Measurements from ENCODE around the gene ENDOV.

ENDOV gene

DNA sequence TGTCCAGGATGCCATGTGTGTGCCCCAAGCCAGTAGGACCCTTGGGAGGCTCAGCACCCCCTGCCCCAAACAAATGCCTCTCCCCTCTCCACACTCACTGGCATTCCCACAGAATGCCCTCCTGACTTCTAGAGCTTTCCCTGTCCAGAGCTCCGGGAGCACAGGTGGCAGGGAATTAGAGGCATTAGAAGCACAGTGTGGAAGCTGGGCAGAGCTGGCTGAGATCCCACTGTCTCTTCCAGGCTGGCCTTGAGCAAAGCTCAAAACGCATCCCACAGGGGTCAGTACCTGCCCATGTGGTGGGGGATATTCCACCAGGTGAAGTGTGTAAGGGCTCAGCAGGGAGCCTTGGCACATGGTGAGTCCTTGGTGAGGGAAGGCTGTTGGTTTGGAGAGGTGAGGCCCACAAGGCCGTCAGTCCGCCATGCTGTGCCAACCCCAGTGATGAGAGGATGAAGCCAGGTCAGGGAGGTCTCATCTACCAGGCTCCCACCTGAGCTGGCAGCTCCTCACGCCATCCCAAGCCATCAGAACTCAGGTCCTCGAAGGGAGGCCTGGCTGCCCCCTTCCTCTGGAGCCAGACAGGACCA lies 18.1 kb downstream of the ENDOV start:
- DNase-seq = no peak

DNA sequence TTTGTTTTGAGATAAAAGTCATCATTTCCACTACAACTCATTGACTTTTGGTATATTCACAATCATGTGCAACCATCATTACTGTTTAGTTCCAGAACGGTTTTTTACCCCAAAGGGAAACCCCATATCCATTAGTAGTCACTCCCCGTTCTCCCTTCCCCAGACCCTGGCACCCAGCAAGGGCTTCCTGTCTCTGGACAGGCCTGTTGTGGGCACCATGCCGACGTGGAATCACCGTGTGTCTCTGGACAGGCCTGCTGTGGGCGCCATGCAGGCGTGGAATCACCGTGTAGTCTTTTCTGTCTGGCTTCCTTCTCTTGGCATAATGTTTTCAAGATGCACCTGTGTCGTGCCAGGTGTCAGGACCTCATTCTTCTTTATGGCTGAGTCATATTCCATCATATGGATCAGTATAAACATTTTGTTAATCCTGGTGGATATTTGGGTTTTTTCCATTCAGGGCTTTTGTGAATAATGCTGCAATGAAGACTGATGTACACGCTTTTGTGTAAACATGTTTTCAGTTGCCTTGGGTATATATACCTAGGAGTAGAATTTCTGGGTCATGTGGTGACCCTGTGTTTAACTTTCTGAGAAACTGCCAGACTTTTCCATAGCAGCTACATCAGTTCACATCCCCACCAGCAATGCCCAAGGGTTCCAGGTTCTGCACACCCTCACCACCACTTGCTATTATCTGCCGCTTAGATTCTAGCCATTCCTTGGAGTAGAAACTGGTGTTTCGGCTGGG lies 19.1 kb downstream of the ENDOV start:
- DNase-seq = no peak

DNA sequence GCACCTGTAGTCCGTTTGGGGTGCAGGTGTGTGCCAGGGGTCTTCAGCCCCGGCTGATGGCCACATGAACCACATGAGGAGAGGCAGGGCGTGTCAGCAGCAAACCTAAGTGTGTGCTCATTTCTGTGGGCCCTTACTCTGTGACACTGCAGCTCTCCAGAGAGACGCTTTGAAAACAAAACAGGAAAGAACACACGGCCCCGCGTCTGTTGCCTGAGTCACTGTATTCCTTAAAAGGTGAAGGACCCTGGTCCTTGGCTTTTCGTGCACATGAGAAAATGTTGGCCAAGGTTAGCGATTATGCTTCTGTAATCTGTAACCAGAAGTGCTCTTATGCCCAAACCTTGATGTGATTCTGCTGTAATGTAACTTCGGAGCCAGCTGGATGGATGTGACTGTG lies 22.6 kb downstream of the ENDOV start:
- no peak for DNase-seq

DNA sequence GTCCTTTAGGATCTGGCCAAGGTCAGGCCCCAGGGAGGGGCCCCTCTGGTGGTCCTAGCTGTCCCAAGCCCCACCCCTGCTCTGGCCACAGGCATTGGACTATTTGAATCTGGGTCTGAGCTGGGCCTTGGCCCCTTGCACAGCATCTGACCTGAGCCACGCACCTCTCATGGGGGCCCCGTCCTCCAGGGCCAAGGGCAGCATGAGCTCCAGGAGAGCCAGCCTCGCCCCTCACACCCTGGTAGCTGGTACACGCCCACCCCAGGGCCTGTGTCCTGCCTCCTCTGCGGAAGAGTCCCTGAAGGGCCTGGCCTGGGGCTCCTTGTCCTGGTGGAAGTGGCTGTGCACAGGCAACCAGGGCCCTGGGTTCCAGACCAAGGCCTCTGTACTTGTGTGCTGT lies 23.8 kb downstream of the ENDOV start:
- DNase-seq = no peak

DNA sequence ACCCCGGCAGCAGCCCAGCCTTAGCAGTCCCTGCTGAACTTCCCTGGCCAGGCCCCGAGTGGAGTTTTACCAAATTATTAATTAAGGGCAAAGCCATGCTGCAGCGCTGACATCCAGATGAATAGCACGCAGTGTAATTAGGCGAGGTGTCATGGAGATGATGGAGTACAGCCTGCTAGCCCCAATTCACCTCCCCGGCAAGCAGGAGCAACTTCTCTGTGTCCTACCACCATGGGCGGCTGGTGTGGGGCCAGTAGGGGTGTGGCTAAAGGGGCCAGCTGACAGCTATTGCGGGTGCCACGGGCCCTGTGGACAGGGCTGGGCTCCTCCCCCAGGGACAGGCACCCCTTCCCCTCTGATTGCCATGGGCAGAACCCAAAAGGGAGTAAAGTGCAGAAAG lies 24.5 kb downstream of the ENDOV start:
- no peak for DNase-seq

DNA sequence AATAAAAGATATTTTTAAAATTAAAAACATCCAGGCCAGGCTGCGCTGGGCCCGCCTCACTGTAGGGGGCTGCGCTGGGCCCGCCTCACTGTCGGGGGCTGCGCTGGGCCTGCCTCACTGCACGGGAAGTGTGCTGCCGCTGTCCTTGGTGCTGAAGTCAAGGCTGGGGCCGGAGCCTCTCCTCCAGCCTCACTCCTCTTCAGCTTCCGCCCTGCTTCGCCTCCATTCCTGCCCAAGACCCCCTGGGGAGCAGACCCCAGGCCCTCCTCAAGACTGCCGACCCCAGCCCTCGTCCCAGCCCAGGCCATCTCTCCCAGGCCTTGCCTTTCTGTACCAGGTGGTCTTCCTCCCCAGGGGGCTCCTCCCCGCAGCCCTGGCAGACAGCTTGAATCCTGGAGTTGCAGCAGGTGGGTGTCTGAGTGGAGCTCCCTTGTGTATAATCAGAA lies 26.2 kb downstream of the ENDOV start:
- DNase-seq = no peak

DNA sequence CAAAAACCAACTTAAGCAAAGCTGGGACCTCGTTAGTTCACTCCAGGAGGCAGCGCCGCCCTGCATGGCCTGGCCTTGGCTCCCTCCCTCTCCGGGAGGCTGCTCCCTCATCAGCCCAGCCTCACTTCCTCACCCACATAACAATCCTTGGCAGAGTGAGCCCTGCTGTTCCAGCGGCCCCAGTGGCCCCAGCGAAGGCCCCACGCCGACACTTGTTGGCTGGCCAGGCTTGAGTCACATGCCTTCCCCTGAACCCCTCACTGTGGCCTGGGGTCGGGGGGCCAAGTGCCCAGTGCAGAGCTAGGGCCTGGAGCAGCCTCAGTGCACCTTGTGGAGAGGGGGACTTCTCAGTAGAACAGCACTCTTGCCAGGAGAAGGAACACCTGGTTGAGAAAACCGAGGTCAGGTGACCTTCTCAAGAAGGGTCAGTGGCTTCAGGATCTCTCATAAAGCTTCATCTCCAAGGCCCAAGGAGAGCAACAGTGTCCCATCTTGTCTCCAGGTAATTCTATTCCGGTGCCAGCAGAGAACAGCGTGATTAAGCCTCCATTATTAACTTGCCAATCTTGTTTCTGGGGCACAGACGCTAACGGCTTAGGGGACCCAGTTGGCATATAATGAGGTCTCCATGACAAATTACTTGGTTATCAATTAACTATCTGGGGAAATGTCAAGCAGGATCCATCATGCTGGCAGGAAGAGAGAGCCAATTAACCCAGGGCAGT lies 26.8 kb downstream of the ENDOV start:
- DNase-seq = no peak

DNA sequence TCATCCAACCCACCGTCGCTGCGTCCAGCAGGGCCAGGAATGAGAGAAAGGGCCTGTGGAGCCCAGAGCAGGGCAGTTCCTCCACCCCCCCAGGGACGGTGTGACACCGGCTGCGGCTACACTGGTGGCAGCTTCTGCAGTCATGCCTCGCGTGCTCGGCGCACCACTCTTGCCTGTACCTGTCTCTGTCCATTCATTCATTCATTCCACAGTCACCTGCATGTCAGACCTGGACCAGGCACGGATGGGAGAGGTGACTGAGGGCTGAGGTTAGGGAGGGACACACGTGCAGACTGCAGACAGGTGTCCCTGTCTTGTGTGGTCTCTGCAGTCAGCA lies 27.3 kb downstream of the ENDOV start:
- no peak for DNase-seq

DNA sequence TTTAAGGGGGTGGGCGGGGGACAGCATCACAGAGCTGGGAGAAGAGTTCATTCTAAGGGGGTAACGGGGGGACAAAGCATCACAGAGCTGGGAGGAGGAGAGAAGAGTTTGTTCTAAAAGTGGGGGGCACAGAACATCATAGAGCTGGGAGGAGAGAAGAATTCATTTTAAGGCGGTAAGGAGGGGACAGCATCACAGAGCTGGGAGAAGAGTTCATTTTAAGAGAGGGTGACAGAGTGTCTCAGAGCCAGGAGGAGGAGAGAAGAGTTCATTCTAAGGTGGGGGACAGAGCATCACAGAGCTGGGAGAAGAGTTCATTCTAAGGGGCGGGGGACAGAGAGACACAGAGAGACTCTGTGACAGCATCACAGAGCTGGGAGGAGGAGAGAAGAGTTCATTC lies 27.8 kb downstream of the ENDOV start:
- no peak for DNase-seq

DNA sequence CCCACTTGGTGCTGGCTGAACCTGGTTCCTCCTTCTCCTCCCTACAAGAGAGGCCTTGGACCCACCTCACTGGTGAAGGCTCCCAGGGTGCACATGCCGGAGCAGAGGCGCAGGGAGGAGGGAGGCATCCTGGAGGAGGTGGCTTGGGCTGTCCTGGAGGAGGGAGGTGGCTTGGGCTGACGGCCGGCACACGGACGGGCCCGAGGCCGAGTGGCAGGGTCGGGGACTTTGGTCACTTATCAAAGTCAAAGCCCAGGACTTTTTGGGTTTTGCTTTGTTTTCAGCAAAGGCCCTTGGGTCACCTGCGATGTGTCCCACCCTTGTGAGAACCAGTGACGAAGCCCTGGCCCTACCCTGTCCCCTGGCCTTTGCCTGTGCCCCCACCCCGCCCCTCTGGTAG lies 28.5 kb downstream of the ENDOV start:
- no peak for DNase-seq

DNA sequence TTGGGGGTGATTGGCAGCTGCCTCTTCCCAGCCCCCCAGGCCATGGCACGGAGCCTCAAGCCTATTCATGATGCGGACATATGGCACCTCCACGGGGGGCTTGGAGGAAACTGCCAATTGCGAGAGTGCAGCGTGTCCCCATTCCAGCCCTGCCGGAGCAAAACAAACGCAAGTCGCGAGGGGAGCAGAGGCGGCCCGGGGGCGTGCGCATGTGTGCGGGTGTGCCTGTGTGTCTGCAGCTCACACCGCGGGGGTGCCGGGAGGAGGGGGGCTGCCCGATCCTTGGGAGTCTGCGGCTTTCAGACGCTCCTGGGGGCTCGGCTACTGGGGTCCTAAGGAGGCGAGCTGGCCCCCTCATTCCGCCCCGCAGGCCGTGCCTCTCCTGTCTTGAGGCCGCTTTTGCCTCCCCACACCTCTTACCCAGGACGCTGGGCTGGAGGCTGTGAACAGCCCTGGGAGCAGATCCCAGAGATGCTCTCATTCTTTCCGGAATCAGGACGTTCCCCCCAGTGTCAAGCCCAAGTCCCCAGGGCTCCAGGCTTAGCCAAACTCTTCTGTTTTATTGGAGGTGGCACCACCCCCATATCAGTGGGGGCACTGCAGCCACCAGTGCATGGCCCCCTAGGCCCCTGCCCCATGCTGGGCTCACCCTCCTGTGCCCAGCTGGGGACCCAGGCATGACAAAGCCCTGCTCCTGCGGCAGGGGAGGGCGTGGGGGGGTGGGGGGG lies 29.1 kb downstream of the ENDOV start:
- DNase-seq = no peak

DNA sequence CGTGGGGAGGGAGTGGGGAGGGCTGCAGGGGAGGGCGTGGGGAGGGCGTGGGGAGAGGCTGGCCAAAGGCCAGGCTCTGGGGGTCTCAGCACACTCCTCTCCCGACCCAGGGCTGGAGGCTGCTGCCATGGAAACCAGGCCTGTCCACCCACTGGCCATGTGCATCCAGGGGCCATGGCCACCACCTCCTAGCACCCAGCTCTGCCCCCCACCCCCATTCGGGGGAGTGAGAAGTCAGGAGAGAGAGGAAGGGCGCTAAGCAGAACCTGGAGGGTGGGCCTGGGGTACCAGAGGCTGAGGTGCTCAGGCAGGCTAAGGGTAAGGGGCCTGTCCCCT lies 29.6 kb downstream of the ENDOV start:
- no peak for DNase-seq

DNA sequence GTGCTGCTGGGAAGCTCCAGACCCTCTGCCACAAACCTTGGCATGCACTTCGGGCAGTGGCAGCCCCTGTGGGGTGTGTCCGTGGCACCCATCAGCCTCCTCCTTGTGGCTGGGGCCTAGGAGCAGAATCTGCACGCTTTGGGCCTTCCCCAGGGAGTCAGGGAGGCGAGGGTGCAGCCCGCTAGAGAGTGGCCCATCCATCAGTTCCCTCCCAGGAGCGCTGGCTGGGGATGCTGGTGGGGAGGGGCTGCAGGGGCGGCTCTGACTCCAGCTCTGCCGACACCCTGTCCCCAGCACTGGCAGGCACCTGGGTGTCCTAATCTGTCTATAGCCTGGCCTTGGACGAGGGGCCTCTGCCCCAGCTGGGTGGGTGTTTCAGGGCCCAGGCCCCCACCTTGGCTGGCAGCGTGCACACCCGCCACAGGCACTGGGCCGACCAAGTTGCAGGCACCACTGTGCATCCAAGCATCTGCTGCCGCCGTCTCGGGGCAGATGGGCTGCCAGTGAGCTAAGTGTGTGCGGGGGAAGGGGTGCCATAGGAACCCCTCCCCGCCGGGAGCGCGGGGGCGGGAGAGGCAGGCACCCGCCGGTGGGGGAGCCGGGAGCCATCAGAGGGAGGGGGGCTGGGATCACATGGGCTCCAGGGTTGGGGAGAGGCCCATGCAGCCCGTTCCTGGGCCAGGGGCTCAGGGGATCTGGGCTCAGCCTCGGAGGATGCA lies 30.2 kb downstream of the ENDOV start:
- DNase-seq = no peak

DNA sequence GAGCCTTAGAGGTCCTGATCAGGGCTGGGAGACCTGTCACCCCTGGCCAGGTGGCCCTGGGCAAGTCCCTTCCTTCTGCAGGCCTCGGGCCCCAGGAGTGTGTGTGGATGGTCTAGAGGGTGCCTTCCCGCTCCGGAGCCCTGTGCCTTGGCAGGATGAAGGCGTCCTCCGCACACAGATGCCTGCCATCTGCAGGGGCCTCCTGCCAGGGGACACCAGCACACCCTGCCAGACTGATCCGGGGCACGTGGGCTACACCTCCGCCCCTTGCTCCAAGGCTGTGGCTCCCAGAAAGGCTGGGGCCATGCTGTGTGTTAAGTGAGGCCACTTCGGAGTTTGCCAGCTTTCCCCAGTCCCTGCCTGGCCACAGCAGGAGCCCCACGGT lies 30.8 kb downstream of the ENDOV start:
- no peak for DNase-seq

DNA sequence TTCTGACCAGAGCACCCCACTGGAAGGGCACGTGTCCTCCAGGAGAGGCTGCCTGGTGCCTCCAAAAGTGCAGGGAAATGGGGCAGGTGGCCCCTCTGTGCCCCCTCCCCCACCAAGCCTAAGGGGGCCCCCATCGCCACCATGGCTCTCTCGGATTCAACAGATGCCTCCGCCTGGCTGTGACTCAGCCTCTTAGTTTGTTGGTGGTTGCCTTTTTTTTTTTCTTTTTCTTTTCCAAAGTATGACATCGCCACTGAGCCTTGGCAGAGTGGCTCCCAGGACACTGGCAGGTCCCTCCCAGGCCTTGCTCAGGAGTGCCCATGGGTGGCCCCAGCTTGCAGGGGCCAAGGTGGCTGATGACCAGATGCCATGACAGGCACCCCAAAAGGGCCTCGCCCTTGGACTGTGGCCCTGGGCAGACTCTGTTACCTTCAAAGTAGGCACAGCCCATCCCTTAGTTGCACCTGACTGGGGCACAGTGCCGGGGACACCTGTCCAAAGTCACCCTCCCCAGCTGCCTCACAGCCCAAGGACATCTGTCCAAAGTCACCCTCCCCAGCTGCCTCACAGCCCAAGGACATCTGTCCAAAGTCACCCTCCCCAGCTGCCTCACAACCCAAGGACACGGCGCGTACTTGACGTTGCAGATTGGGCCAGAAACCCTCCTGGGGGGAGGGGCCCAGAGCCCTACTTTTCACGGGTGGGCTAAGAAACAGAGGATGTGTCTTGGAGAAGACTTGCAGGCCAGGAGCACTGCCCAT lies 31.9 kb downstream of the ENDOV start:
- DNase-seq = no peak

DNA sequence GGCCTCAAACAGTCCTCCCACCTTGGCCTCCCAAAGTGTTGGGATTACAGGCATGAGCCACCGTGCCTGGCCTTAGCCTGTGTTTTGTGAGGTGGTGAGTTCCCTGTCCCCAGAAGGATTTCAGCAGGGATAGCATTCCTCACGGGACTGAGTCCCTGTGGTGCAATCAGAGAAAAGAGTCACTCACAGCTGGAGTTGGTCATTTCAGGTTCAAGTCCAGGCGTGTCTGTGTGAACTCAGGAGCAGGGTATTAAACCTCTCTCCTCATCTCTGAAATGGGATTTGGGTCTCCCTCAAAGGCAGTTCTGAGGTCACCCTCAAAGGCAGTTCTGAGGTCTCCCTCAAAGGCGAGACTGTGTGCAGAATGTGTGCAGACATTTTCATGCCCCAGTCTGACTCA lies 32.8 kb downstream of the ENDOV start:
- no peak for DNase-seq

DNA sequence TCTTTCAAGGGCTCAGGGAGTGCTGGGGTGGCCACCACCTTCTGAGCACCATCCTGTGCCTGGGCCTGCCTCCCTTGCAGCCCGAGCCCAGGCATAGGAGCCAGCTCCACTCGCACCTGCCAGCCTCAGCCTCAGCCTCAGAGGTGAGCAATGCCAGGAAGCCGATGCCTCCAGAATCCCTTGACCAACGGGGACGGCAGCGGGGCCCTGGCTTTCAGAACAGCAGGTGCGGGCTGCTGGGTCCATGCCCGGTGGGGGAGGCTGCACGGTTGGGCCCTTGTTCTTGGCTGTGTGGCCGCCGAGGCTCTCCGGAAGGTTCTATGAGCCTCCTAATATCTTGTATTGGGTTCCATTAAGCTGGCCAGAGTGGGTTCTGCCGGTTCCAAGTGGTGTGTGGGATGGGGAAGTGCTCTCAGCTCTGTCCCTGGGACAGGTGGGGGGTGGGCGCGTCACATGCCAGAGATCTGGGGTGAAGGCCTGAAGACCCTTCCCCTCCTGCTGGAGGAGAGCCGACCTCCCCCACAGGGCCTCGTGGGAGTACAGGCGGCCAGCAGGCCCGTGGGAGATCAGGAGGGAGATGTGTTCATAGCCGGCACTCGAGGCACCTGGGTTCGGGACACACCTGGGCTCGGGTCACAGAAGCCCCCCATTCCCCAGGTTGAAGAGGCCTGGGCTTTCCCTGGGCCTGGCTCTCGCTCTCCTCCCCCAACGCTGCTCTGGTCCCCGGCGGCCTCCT lies 34.4 kb downstream of the ENDOV start:
- DNase-seq = no peak

DNA sequence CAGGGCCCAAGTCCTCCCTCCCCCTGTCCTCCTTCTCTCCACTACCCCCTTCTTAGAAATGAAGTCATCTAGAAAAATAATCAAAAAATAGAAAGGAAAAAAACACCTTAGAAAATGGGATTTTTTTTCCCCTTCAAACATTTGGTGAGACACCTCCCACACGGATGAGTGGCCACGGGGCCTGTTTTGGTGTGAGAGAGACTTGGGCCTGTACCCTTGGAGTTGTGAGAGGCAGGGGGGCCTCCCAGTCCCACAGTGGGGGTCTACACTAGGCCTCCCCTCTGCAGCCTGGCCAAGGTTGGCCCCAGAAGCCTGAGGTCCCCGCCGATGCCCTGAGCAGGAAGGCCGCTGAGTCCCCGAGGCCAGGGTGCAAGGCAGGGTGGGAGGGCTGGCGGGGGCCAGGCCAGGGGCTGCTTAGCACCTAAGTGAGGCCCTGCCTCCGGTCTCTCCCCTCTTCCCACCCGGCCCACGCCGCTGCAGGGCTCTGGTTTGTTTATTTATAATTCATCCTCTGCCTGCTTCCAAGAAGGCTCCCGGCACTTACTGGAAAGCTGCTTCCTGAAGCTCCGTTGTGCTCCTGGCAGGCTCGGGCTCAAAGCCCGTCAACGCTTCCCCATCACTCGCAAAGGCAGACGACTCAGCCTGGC lies 35.1 kb downstream of the ENDOV start:
- DNase-seq = no peak

DNA sequence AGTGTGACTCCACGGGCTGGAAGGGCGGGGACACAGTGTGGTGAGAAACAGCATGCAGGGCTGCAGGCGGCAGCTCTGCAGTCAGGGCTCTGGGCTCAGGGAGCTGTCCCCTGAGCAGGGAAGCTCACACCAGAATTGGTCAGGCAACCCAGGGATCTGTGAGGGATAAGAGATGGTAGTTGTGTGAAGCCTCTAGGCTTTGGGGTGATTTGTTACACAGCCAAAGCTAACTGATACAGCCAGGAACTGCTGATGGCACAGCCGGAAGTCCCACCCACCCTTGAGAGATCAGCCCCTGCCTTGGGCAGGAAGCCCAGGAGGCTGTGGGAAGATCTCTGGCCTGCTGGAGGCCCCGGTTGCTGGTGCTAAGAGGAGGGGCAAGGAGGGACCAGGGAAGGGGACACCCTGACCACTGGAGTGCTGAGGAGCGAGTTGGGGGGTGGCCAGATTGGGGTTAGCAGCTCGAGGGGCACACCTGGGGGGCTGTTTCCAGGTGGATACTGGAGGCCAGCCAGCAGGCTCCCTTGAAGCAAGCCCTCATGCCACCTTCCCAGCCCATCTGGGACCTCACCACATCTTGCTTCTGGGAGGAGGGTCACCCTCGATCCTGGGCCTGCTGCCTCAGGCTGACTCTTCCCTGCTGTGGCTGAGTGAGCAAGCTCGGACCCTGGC lies 36.3 kb downstream of the ENDOV start:
- no peak for DNase-seq

DNA sequence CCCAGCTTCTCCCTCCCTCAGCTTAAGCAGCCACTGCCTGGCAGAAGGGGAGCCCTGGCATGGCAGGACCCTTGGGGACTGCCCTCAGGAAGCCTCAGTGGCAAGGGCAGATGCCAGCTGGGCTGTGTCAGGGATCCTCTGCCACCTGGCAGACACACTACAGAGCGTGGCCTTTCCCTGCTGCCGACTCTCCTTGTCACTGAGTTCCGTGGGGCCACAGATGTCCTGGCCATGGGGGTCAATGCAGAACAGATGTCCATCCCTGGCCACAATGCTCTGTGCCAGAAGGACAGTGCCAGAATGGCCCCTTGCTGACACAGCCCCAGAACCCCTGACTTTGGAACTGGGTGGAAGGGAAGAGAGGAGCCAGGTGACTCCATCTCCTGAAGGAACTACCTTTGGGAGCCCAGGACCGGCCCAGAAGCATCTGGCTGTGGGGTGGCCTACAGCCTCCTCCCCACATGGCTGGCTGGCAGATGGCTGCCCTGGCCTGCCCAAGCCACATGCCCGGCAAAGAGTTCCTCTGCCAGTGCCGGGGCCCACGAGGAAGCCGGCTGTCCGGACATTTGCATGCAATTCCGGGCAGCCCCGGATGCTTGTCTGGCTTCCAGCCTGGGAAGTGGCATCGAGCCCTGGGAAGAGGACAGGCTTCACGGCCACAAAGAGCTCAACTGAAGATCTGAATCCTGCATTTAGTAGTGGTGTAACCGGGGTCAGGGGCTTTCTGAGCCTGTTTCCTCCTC lies 37.4 kb downstream of the ENDOV start:
- DNase-seq = no peak

Data from HCEC 1CT (cell line).